ENCODE results near the gene TAB2. TPM values are rescaled to one million over a fixed set of nuclear protein-coding genes. Genes with fewer than 3 reads are reported as not detected.

TAB2 gene
- total RNA-seq, 1 donor from 2014 or later: 43.4 TPM

Small RNAs within 50 kb of the gene (small RNA-seq; reads per million reads assigned to genes)
- gene RN7SL234P: not detected

Other genes with a start within 250 kb of the TAB2 start
- gene SUMO4, start 82.5 kb downstream of the TAB2 start, total RNA-seq: 7.3 TPM
- 1.1 TPM for gene ZC3H12D, start 167.3 kb downstream of the TAB2 start, total RNA-seq
- 38.1 TPM for gene PPIL4, start 228.3 kb downstream of the TAB2 start, total RNA-seq
- 28.4 TPM for gene GINM1, start 248.7 kb downstream of the TAB2 start, total RNA-seq

All from occipital lobe (tissue), 2 donors.